ENCODE measurements around the gene METTL25B.

METTL25B gene

GRCh38 chr1:156693848-156694689 lies 34.2 kb upstream of the METTL25B start:
- Histone ChIP-seq H3K4me3 (ENCODE audit: low read length) (no peak overlapping the region), H4K20me1 (ENCODE audit: control insufficient read depth, insufficient read depth, low read depth, low read length) (no peaks in the 10 kb centered on the region), H3K4me2 (ENCODE audit: low read length) (no peak overlapping the region), H3F3A (ENCODE audit: control insufficient read depth, insufficient read depth) (no peaks in the 10 kb centered on the region), H3K27ac (ENCODE audit: low read depth, low read length) (no peak overlapping the region), H3K27me3 (ENCODE audit: control insufficient read depth, low read length) (peaks cover 58% of the 10 kb centered on the region), H3K4me1 (ENCODE audit: control insufficient read depth, low read length) (peaks cover 21% of the 10 kb centered on the region), H3K79me2 (ENCODE audit: control insufficient read depth, low read length) (no peaks in the 10 kb centered on the region), H3K9me2 (replicated peaks; ENCODE audit: control insufficient read depth, low read length) (no peaks in the 10 kb centered on the region), H3K9me3 (ENCODE audit: control insufficient read depth, insufficient read depth, low read length) (no peaks in the 10 kb centered on the region), H3K36me3 (ENCODE audit: control insufficient read depth, low read length) (no peaks in the 10 kb centered on the region)
- TF ChIP-seq EZH2phosphoT487 (IDR thresholded peaks at IDR 0.05; ENCODE audit: borderline replicate concordance, low read length) (no peak), CTCF (IDR thresholded peaks at IDR 0.05; ENCODE audit: low read depth, low read length, poor library complexity, severe bottlenecking) (no peak)

- Histone ChIP-seq H3F3A (ENCODE audit: control insufficient read depth, insufficient read depth) (no peaks in the 10 kb centered on the region), H3K36me3 (ENCODE audit: control insufficient read depth, low read length) (no peaks in the 10 kb centered on the region), H3K9me2 (replicated peaks; ENCODE audit: control insufficient read depth, low read length) (no peaks in the 10 kb centered on the region), H3K79me2 (ENCODE audit: control insufficient read depth, low read length) (no peaks in the 10 kb centered on the region), H3K27ac (ENCODE audit: low read depth, low read length) (no peak overlapping the region), H3K4me3 (ENCODE audit: low read length) (no peak overlapping the region), H3K9me3 (ENCODE audit: control insufficient read depth, insufficient read depth, low read length) (no peaks in the 10 kb centered on the region), H3K27me3 (ENCODE audit: control insufficient read depth, low read length) (peaks cover 55% of the 10 kb centered on the region), H3K4me1 (ENCODE audit: control insufficient read depth, low read length) (peaks cover 18% of the 10 kb centered on the region), H4K20me1 (ENCODE audit: control insufficient read depth, insufficient read depth, low read depth, low read length) (no peaks in the 10 kb centered on the region), H3K4me2 (ENCODE audit: low read length) (no peak overlapping the region)
- no peak for TF ChIP-seq CTCF (IDR thresholded peaks at IDR 0.05; ENCODE audit: low read depth, low read length, poor library complexity, severe bottlenecking)
- TF ChIP-seq EZH2phosphoT487 (IDR thresholded peaks at IDR 0.05; ENCODE audit: borderline replicate concordance, low read length) = no peak
Observed at GRCh38 chr1:156694690-156694962, 33.6 kb upstream of the METTL25B start.

- TF ChIP-seq CTCF (IDR thresholded peaks at IDR 0.05; ENCODE audit: low read depth, low read length, poor library complexity, severe bottlenecking) = no peak
- no peak for TF ChIP-seq EZH2phosphoT487 (IDR thresholded peaks at IDR 0.05; ENCODE audit: borderline replicate concordance, low read length)
- Histone ChIP-seq H3K4me2 (ENCODE audit: low read length) (no peak overlapping the region), H3K27me3 (ENCODE audit: control insufficient read depth, low read length) (peaks cover 42% of the 10 kb centered on the region), H3F3A (ENCODE audit: control insufficient read depth, insufficient read depth) (no peaks in the 10 kb centered on the region), H3K9me2 (replicated peaks; ENCODE audit: control insufficient read depth, low read length) (no peaks in the 10 kb centered on the region), H3K9me3 (ENCODE audit: control insufficient read depth, insufficient read depth, low read length) (no peaks in the 10 kb centered on the region), H3K27ac (ENCODE audit: low read depth, low read length) (no peak overlapping the region), H3K4me3 (ENCODE audit: low read length) (no peak overlapping the region), H3K79me2 (ENCODE audit: control insufficient read depth, low read length) (no peaks in the 10 kb centered on the region), H3K36me3 (ENCODE audit: control insufficient read depth, low read length) (no peaks in the 10 kb centered on the region), H4K20me1 (ENCODE audit: control insufficient read depth, insufficient read depth, low read depth, low read length) (no peaks in the 10 kb centered on the region), H3K4me1 (ENCODE audit: control insufficient read depth, low read length) (peaks cover 18% of the 10 kb centered on the region)
Observed at GRCh38 chr1:156696755-156697154, 31.5 kb upstream of the METTL25B start.
